SU-DHL-6 (cell line): ENCODE results near the gene CRKL.

Source experiments
- EZH2phosphoT487 ChIP-seq: fragments of 200-600 bp; sonication (generic), shearing (Covaris generic); conservative IDR thresholded peaks from 2 replicates; pipeline ENCODE4 v1.6.1; 2018; ENCODE audit warnings: mild to moderate bottlenecking, antibody characterized with exemption, low read length, moderate library complexity, mixed read lengths
- TF ChIP-seq, protein P1 (sequence below): fragments of 200-600 bp; sonication (generic); IDR thresholded peaks from one replicate; pipeline ENCODE4 v1.5.1; 2017; ENCODE audit warnings: antibody characterized with exemption, mild to moderate bottlenecking, low read length, moderate library complexity; ENCODE audit not compliant: insufficient read depth, poor library complexity, severe bottlenecking

DNA sequence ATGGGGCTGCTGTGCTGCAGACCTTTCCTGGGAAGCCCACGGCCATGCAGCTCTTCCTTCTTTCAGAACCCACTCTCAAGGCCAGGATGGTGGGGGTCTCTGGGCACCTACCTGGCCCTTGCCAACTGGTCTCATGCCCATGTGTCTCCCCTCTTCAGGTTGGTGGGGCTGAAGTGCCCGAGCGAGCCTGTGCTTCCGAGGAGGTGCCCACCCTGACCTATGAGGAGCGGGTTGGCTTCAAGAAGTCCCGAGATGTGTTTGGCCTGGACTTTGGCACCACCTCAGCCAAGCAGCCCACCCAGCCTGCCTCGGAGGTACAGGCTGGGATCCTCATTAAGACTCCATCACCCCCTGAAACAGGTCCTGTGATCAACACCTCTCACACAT, 74.8 kb downstream of the CRKL start:
- TF ChIP-seq, protein P1, sequence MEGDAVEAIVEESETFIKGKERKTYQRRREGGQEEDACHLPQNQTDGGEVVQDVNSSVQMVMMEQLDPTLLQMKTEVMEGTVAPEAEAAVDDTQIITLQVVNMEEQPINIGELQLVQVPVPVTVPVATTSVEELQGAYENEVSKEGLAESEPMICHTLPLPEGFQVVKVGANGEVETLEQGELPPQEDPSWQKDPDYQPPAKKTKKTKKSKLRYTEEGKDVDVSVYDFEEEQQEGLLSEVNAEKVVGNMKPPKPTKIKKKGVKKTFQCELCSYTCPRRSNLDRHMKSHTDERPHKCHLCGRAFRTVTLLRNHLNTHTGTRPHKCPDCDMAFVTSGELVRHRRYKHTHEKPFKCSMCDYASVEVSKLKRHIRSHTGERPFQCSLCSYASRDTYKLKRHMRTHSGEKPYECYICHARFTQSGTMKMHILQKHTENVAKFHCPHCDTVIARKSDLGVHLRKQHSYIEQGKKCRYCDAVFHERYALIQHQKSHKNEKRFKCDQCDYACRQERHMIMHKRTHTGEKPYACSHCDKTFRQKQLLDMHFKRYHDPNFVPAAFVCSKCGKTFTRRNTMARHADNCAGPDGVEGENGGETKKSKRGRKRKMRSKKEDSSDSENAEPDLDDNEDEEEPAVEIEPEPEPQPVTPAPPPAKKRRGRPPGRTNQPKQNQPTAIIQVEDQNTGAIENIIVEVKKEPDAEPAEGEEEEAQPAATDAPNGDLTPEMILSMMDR, result no peak
- no peak for TF ChIP-seq EZH2phosphoT487
